SK-N-SH (cell line): ENCODE data around the gene EBF4.

Source experiments
- CTCF ChIP-seq: fragments of 200-600 bp; sonication (generic); IDR thresholded peaks from 2 replicates; pipeline ENCODE4 v1.6.1; 2017; ENCODE audit warnings: antibody characterized with exemption, mild to moderate bottlenecking, moderate library complexity
- EP300 ChIP-seq, 2 experiments: IDR thresholded peaks; 2 replicates each; pipeline versions ENCODE4 v1.4.0 to v1.6.1; 2012; ENCODE audit warnings: borderline replicate concordance in 1 of 2, low read depth in 1 of 2, low read length in 1 of 2
- FOSL2 ChIP-seq: IDR thresholded peaks from 2 replicates; pipeline ENCODE4 v1.4.0; 2012; ENCODE audit warnings: low read depth, mild to moderate bottlenecking, moderate library complexity, borderline replicate concordance
- RAD21 ChIP-seq: IDR thresholded peaks from 2 replicates; pipeline ENCODE4 v1.6.1; 2012; ENCODE audit warnings: mild to moderate bottlenecking, low read length
- YY1 ChIP-seq: IDR thresholded peaks from 2 replicates; pipeline ENCODE4 v1.4.0; 2012; ENCODE audit warnings: low read depth, mild to moderate bottlenecking
- ZBTB33 ChIP-seq: IDR thresholded peaks from 2 replicates; pipeline ENCODE4 v1.4.0; 2012; ENCODE audit warnings: low read depth, borderline replicate concordance
- TF ChIP-seq, protein P1 (sequence below): IDR thresholded peaks from 2 replicates; pipeline ENCODE4 v1.6.1; 2012; ENCODE audit warnings: mild to moderate bottlenecking, low read depth, low read length, moderate library complexity

- TF ChIP-seq CTCF: no peak
- TF ChIP-seq, protein P1, sequence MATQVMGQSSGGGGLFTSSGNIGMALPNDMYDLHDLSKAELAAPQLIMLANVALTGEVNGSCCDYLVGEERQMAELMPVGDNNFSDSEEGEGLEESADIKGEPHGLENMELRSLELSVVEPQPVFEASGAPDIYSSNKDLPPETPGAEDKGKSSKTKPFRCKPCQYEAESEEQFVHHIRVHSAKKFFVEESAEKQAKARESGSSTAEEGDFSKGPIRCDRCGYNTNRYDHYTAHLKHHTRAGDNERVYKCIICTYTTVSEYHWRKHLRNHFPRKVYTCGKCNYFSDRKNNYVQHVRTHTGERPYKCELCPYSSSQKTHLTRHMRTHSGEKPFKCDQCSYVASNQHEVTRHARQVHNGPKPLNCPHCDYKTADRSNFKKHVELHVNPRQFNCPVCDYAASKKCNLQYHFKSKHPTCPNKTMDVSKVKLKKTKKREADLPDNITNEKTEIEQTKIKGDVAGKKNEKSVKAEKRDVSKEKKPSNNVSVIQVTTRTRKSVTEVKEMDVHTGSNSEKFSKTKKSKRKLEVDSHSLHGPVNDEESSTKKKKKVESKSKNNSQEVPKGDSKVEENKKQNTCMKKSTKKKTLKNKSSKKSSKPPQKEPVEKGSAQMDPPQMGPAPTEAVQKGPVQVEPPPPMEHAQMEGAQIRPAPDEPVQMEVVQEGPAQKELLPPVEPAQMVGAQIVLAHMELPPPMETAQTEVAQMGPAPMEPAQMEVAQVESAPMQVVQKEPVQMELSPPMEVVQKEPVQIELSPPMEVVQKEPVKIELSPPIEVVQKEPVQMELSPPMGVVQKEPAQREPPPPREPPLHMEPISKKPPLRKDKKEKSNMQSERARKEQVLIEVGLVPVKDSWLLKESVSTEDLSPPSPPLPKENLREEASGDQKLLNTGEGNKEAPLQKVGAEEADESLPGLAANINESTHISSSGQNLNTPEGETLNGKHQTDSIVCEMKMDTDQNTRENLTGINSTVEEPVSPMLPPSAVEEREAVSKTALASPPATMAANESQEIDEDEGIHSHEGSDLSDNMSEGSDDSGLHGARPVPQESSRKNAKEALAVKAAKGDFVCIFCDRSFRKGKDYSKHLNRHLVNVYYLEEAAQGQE: no peak
- TF ChIP-seq RAD21: no peak
- no peak for TF ChIP-seq FOSL2
- TF ChIP-seq EP300 (IDR thresholded peaks at IDR 0.05; ENCODE audit: borderline replicate concordance in 1 of 2, low read depth in 1 of 2, low read length in 1 of 2): no peak
- no peak for TF ChIP-seq YY1
- TF ChIP-seq ZBTB33: no peak
Observed at GRCh38 chr20:2794202-2794748, 101.7 kb downstream of the EBF4 start.
